ENCODE measurements around the gene MYO10. TPM values are rescaled to one million over a fixed set of nuclear protein-coding genes. Genes with fewer than 3 reads are reported as not detected.
"Not testable (repeated sequence)": the region's sequence is repeated elsewhere in the genome, so short reads cannot be mapped to it uniquely, and the experiment has no call there.

Gene MYO10
- total RNA-seq, 2 experiments from 2014 or later = 0.04 TPM; not detected in 1

DNA sequence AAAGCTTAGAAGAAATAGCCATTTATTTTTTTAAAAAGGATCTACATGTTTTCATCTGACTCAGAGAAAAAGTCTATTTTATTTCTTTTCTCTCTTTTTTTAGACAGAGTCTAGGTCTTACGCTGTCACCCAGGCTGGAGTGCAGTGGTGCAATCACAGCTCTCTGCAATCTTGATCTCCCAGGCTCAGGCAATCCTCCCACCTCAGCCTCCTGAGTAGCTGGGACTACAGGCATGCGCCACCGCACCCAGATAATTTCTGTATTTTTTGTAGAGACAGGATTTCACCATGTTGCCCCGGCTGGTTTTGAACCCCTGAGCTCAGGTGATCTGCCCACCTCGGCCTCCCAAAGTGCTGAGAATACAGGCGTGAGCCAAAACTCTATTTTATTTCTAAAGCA, 178.5 kb downstream of the MYO10 start:
- CTCF ChIA-PET = not testable (repeated sequence)
- POLR2A ChIA-PET = interaction anchor here (0.6 kb wide), 1 partner anchor 143 kb away, joined by 4 read pairs; no protein-coding TSS in a partner anchor

DNA sequence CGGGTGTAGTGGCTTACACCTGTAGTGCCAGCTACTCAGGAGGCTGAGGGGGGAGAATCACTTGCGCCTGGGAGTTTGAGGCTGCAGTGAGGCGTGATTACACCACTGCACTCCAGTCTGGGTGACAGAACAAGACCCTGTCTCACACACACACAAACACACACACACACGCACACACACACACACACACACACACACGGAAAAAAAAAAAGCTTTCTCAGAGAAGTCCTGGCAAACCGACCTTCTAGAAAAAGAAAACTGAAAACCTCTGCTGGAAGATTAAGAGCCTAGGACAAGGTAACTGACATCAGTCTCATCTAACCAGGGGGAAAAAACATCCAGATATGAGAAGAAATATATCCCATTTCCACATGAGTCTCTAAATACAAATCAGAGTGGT, 178.9 kb downstream of the MYO10 start:
- POLR2A ChIA-PET = no interaction called here
- CTCF ChIA-PET = no interaction called here

DNA sequence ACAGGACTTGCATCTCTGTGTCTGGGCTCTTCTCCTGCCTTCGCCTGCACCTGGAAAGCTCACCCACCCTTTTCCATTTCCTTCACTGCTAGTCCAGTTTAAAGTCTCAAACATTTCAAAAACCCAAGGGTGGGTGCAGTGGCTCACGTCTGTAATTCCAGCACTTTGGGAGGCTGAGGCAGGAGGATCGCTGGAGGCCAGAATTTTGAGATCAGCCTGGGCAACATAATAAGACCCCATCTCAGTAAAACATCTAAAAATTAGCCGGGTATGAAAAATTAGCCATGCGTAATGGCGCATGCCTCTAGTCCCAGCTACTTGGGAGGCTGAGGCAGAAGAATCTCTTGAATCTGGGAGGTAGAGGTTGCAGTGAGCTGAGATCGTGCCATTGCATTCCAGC, 179.4 kb downstream of the MYO10 start:
- CTCF ChIA-PET = no interaction called here
- POLR2A ChIA-PET = no interaction called here

DNA sequence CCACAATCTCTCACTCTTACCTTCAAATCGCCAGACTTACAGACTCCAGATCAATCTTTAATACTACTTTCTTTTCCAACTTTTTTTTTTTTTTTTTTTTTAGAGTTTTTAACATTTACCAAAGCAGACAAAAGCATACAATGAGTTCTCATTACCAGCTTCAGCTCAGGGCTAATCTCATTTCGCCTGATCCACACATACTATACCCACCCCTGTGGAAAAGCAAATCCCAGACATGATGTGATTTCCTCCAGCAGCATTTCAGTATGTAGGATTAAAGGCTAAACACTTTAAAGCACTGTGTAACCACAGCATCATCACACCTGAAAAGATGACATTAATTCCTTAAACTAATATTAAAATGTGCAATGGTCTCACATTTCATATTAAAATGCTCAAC, 180.4 kb downstream of the MYO10 start:
- CTCF ChIA-PET = no interaction called here
- POLR2A ChIA-PET = no interaction called here

DNA sequence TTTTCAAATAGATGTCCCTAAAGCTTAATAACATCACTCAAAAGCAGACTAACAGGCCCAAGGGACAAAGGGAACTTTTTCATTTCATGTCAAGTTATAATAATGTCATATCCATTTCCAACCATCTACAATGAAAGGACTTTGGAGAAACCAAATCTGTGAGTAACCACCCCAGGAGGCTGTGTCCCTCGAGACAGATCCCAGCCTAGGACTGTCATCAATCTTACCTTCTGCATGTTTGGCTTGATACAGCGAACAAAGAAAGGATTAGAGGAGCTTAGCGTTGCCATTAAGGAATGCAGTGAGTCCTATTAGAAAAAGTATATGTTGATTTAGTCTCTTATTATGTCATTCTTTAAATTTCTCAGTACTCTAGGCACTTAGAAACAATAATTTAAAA, 181.5 kb downstream of the MYO10 start:
- CTCF ChIA-PET = no interaction called here
- POLR2A ChIA-PET = no interaction called here

DNA sequence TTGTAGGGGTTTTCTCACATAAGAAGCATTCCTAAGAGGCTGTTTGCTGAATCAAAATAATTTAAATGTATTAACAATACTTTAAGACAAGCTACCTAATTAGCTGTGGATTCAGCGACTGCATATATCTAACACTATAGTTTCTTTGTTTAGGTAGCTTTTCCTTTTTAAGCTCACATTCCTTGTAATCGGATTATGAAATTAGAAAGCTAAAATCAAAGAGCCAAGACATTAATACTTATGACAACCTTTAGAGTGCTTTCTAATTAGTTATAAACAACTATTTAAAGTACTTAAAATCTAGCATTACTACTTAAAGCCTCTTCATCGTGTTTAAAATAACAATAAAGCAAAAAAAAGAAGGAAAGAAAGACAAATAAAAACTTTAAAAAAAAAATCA, 182.0 kb downstream of the MYO10 start:
- CTCF ChIA-PET = no interaction called here
- POLR2A ChIA-PET = no interaction called here

DNA sequence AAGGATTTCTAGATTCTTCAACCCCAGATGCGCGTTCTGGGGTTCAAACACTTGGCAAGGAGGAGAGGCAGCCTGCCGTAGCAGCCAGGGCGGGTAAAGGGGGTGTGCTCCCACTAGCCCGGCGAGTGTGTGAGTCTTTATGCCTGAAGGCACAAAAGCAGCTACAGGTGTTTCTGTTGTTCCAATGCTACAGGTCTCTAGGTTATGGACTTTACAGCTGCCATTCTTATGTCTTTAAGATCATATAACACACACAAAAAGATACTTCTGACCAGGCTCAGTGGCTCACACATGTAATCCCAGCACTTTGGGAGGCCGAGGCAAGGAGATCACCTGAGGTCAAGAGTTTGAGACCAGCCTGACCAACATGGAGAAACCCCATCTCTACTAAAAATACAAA, 185.6 kb downstream of the MYO10 start:
- CTCF ChIA-PET = no interaction called here
- POLR2A ChIA-PET = no interaction called here

DNA sequence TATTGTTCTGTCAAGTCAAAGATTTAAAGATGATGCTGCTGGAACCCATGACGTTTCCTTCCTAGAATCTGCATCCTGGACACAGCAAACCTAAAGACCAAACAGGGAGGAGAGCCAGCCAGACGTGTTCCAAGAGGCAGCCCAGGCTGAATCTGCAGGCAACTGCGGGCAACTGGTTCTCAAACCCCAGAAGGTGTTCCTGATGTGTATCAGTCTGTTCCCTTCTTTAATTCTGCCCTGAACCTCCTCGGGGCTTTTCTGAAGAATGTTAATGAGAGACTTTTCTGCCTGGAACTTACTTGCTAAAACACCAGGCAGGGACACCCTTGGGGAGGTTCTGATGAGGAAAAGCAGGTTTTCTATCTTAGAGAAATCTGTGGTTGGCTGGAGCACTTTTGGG, 186.5 kb downstream of the MYO10 start:
- ChIA-PET CTCF (no interaction called here), POLR2A (no interaction called here)

DNA sequence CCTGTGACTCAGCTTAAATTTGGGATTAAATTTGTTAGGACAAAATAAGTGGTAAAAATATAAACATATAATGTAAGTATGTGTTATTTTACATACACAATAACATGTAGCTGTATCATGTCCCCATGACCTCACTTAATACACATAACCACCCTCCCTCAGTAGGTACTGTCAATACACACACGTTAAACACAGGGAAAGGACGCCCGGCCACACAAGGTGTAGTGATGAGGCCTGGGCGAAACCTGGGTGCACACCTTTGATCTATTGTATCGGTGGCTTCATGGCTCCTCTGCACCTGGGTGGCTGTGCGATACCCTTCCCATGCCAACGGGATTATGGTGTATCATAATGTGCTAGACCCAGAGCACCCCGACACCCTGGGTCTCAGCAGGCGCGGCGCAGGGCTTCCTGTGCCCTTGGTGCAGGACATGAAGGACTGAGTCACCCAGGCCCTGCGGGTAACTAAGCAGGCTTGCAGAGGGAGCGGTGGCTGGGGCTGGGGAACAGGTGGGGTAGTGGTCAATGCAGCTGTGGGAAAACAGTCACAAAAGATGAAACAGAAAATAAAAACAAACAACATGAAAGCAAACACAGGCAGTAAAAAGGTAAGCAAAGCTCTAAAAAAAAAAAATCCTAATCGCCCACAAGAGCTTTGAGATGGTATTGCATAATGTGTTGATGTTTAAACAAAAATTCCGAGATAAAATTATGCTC, 191.8 kb downstream of the MYO10 start:
- POLR2A ChIA-PET = no interaction called here

DNA sequence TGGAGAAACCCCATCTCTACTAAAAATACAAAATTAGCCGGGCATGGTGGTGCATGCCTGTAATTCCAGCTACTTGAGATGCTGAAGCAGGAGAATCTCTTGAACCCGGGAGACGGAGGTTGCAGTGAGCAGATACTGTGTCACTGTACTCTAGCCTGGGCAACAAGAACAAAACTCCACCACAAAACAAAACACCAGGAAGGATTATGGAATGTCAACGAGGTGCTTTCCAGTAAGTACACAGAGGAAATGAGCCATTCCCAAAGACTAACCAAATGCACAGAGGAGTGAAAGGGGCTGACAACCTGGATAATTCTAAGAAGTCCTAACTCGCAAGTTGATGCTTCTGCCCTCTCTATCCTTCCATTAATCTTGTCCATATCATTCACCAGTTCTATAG, 193.2 kb downstream of the MYO10 start:
- ChIA-PET POLR2A (no interaction called here), CTCF (no interaction called here)

More for the DNA sequence above, 191.8 kb downstream of the MYO10 start:
- CTCF ChIA-PET = no interaction called here

DNA sequence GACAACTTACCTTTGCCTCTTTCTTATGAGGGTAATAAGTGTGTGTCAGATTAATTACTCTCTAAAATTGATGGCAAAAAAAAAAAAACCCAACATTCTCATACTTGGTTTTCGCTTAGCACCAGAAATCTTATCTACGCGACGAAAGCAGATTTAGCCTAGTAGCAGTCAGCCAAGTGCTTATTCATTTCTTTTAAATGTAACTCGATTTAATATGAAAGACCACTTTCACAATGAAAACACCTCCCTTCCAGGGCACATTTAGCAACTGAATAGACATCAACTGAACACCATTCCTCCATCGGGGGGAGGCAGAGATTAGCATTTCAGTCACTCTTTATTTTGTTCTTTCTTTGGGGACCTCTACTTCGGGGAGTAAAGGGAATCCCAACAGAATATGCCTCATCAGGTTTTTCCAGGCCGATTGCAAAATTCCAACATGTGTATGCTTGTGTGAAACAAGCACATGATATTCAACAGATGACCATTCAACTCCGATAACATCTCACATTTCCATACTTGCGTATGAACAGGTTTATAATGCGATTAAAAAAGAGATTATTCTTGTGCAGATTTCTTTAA, 195.2 kb downstream of the MYO10 start:
- ChIA-PET POLR2A (no interaction called here), CTCF (no interaction called here)

DNA sequence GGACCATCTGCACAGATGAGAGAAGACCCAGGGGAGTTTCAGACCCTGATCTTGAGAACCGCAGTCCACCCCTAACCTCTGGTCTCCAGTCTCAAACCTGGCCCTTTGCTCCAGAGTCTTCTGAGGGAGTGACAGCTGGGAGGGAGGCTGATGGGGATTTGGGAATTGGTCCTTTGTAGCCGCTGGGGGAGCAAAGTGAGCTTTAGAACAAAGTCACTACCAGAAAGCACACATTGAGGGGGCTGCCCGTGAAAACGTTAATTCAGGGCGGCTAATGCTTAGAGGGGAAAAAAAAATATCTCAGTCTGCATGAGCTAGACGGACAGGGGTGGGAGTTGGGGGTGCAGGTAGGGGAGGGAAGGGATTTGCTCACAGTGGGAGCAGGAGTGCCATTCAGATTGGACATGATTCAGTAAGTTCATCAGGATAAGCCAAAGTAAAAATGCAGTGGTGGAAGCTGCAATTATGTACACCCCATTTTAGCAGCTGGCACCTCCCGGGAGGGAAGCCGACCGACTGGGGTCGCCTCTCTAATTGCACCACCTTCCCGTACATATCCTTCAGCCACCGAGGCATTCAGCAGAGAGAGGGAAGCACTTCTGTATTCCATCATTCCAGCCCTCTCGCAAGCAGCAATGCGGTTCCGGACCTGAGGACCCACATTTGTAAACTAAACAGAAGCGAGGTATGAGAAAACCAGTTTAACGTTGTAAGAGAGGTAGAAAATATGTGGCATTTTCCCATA, 195.8 kb downstream of the MYO10 start:
- CTCF ChIA-PET = no interaction called here
- POLR2A ChIA-PET = no interaction called here

DNA sequence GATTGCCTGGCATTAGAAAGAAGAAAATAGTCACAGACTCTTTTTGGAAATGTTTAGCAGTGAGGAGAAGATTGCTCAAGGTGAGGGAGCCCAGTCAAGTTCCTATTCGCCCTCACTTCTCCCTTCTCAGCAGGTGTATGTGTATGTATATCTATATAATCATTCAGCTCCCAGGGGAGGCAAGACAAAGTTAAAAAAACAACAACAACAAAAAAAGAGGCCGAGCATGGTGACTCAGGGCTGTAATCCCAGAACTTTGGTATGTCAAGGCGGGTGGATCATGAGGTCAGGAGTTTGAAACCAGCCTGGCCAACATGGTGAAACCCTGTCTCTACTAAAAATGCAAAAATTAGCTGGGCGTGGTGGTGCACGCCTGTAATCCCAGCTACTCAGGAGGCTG, 197.7 kb downstream of the MYO10 start:
- CTCF ChIA-PET = interaction anchor here (0.7 kb wide), 1 partner anchor 53 kb away, joined by 4 read pairs; no protein-coding TSS in a partner anchor
- POLR2A ChIA-PET = not testable (repeated sequence)

DNA sequence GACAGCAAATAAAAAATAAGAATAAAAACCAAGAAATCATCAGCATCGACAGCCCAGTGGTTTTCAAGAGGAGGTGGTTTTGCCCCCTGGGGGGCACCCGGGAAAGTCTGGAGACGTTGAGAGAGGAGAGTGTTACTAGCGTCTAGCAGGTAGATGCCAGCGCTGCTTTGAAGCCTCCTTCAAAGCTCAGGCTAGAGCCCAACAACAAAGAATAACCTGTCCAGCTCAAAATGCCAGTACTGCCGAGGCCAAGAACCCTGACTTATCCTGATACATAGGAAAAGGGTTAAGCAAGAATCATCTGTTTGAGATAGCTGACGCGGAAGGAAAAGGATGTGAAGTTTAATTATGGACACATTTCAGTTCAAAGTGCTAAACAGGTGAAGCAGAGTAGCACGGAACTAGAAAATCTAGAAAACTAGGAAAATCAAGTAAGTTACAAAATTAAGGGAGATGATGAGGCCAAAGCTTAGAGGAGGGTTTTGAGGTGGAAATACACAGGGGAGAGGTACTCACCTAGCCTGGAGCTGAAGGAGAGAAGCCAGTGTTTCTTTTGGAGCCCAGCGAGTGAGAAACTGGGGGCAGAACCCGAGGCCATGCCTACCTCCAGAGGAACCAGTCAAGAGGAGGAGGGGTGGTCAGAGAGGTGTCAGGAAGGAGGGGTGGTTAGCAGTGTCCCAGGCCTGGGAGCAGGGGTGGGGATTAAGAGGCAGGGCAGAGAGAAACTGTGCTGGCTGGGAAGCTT, 198.3 kb downstream of the MYO10 start:
- CTCF ChIA-PET = no interaction called here
- POLR2A ChIA-PET = no interaction called here

DNA sequence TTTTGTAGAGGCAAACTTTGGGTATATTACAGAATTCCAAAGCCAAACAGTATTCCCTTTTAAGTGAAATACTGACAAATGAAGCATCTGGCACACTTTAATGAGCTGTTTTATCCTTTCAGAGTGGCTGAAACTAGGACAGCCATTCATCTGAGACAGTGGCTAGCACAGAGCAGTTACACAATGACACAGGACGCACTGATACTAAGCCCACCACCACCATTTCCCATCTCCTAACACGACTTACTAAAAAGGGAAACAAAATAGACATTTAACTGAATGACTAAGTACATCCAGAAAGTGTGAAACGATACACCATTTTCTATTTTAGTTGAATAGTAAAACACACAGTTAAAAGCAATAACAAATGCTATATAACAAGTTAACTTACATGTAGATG, 198.9 kb downstream of the MYO10 start:
- CTCF ChIA-PET = no interaction called here

DNA sequence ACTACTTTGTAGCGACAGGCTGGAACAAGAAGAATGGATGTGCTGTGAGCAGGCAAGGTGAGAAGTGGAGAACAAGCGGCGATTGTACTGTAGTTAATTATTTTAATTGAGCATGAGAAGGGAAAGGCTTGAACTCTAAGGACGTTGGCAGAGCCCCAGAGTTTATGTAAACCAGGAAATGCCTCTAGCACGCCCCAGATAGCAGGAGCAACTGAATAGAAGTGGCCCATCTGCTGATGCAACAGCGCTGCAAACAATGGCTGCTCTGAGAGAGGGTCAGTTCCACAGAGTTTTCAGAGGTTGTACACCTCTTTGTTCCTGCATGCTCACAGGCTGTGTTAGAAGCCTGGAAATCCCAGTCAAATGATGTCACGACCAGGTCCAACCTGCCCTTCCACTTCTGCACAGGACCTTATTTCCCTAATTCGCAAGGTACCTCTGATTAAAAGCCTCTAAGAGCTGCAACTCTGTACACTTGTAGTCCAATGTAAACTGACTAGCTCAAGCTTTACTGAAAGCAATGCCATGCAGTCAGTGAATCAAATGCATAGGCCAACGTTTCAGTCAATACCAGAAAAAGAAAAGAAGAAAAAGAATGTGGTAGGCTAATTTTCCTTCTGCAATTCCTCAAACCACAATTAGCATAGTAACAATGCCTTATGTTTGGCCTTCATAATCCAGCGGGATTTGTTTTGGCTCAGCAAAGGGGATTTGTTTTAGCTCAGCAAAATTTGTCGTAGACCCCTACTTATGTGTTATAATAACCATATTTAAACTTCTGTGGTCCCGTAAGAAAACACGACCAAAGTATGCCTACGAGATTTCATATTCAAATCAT, 199.7 kb downstream of the MYO10 start:
- POLR2A ChIA-PET = no interaction called here

More for the DNA sequence above, 198.9 kb downstream of the MYO10 start:
- POLR2A ChIA-PET = no interaction called here

DNA sequence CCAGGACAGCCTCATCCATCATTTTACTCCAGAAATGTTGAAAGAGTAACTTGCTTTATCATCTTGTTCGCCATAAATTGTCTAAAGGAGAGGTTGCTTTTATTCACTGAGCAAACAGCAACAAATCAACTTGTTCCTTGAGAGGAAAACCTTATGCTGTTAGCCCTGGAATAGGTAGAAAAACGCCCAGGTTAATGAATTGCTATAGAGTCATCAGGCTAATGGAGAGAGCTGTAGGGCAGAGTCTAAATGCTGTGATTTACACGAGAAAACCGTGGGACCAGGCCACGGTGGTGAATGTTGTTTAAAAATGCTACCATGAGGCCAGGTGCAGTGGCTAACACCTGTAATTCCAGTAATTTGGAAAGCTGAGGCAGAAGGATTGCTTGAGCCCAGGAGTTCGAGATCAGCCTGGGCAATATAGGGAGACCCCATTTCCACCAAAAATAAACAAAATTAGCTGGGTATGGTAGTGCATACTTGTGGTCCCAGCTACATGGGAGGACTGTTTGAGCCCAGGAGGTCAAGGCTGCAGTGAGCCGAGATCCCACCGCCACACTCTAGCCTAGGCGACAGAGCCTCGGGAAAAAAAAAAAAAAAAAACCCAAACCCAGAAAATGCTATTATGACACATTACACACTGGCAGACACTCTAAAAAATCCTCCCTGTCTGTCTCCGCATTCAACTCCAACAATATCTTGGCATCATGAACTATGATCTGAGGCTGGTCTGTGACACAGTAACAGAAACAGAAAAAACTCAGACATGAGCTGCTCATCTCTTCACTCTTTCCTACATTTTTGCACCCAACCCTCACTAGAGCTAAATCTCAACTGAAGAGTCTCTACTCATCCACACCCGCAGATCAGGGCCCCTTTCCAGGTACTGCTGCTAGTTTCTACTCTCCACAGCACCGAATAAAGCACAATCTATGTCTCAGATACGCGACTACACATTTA, 200.7 kb downstream of the MYO10 start:
- CTCF ChIA-PET = interaction anchor here (0.7 kb wide), 1 partner anchor 12 kb away, joined by 3 read pairs; no protein-coding TSS in a partner anchor

More for the DNA sequence above, 199.7 kb downstream of the MYO10 start:
- CTCF ChIA-PET = interaction anchor here (0.7 kb wide), 1 partner anchor 11 kb away, joined by 3 read pairs; no protein-coding TSS in a partner anchor

DNA sequence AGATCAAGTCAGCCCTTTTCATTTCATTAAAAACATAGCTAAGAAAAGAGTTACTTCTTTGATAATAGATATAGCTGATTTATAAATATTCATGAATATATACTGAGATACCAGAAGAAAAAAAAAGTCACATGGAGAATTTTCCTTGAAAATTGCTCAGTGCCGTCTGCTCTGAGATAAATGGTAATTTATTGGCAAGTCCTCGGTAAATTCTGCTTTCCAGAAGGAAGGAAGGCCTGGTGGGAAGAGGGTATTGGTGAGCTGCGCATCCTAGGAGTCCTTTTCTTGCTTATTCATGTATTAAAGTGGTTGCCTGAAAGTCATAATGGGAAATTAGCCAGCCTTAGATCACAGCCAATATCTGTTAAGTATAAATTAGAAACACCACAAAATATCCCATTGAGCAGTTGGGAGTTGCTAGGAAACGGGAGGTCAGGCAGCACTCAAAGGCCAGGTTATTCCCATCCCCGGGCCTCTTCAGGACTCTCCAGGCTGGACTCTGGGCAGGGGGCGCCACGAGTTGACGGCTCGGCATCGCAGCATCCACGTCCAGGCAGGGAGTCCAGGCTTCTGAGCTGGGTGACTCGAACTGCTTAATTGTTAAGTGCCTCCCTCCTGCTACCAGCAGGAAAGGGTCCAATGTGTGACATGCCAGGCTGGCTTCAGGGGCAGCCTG, 202.6 kb downstream of the MYO10 start:
- CTCF ChIA-PET = no interaction called here
- POLR2A ChIA-PET = interaction anchor here (0.6 kb wide), 1 partner anchor 127 kb away, joined by 3 read pairs; no protein-coding TSS in a partner anchor

More for the DNA sequence above, 200.7 kb downstream of the MYO10 start:
- POLR2A ChIA-PET = no interaction called here
